Skeletal muscle cell (primary cell): ENCODE measurements around the gene KLRG1.

Experiments
- DNase-seq: peaks from one replicate; pipeline ENCODE4 v3.0.0-alpha.2; 2010; ENCODE audit warnings: low read depth
- H3K4me3 ChIP-seq: 2 replicates; pipeline ENCODE4 v1.5.1; 2011; ENCODE audit warnings: low read depth, mild to moderate bottlenecking, control low read depth, low read length, moderate library complexity

The KLRG1 gene

DNA sequence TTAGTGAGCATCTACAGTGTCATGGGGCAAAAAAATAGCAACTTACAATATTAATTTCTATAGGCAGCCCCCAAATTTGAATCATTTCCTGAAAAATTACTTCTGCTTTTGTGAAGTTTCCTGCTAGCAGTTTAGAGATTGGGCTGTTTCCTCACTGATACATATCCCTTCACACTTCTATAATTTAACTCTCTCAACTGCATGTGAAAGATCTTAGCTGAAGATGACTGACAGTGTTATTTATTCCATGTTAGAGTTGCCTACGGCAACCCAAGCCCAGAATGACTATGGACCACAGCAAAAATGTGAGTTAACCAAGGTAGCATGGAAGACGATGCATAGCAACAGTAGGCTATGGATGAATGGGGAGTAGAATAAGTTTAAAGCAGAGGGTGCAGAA, at the start of gene KLRG1:
KLRG1 (plus strand) TSS at position 134 of the 400 bp plus-strand sequence; CDS start at position 224, 90 bp downstream.
- H3K4me3 ChIP-seq: no peak within 1 kb of the TSS
- no peak for DNase-seq

DNA sequence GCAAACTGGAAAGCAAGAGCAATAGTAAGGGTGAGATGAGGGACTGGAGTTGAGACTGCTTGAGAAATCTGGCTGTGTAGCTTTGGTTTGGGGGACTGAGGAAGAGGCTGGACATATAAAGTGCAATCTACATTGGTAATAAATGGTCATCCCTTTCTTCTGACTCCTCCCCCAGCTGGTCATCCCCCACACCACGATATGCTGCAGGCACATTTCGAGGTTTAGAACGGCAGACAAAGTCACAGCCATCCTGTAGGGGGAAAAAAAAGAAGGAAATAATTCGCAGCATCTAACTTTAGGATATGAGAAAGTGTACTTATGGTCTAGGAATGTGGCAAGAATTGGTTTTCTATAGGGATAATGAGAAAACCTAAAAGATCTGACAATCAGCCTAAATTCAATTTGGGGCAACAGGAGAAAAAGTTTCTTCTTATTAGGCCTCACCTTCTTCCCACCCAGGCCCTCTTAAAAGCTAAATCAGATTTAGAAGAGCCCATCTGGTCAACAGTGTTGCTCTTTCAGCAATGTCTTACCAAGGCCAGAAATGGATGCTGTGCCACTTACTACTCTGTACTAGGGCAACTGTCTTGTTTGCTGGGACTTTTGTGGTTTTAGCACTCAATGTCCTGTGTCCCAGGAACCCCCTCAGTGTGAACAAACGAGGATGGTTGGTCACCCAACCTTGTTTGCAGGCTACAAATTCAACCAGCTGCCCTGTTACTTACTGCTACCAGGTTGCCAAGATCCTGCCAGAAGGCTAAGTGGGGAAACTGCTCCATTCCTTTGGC, 47.5 kb upstream of the KLRG1 start:
- no peak for DNase-seq
- no peak overlapping the region for H3K4me3 ChIP-seq

DNA sequence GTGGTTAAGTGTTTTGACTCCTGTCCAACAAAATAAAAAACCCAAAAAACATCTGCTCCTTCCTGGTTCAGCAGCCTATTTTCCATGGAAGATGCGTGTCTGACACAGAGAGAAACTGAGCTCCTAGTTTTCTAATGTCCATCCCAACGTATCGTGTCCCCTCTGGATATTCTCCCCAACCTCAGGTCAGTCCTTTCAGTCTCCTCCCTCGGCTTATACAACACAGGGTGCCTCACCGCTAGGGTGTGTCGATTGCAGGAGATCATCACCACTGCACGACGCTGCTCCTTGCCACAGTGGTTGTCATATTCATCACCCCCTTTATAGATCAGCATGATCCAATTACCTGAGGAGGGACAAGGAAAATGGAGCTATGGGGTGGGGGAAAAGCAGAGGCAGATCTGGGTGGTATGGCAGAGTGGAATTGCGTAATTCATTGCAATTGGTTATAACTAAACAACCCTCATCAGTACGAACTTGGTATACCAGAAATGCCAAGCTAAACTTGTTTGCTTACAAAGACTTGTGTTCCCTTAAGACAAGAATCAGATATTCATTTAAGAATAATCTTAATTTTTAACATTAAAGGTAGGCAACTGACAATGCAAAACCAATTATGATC, 45.7 kb upstream of the KLRG1 start:
- DNase-seq: no peak
- H3K4me3 ChIP-seq: no peak overlapping the region

DNA sequence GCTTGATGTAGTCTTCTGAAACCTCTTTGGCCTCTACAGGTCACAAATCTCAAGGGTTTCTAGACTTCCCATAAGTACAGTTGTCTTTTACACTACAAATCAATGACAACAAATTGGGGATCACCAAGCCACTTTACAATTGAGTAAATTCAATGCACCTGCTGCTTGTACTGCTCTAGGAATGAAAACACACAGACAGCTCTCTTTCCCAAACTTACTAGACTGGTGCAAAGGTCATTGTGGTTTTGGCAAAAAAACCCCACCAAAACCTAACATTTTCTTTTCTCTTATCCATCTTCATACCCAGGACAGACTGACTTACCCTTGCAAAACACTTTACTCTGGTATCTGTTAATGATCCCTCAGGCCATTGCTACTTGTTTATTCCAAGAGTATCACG, 42.6 kb upstream of the KLRG1 start:
- H3K4me3 ChIP-seq: no peak overlapping the region
- DNase-seq: no peak

DNA sequence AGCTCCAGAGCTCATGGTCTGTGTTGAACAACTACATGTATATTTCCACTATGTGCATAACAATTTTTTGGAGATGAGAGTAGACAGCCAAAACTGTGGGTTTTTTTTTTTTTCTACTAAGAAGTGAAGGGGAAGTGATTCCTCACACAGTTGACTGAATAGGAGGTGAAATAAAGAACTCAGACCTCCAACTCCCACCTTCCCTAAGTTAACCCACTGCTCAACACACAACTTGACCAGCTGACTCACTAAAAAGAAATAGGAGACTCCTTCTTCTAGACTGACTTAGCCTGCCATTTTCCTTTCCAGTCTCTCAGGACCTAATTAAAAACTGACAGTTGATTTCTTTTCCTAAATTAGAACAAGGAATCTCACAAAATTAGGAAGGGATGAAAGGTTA, 41.6 kb upstream of the KLRG1 start:
- H3K4me3 ChIP-seq: no peak overlapping the region

DNA sequence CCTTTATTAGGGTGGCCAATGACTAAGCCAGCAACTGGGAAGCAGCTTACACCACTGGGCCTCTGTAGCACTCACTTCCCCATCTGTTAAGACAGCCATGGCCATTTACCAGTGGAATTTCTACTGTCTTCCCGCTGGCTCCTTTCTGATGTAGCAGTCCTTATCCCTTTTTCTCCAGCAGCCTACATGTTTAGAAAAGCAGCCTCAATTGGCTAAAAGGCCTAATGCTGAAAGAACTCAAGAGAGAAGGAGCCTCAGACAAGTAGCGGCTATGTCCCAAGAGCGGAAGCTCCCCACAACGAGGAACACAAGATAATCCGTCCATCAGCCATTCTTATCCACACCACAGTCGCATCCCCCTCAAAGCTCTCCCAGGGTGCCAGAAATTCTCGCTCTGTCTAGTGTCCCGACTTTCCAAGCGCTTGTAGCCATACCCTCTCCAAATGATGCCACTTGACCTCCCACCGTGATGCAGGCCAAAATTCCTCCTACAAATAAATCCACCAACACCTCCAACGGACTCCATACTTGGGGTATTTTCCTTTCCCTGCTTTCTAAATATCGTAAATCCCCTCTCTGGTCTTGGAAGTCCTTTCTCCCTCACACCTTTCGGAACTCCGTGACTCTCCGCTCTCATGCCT, 40.5 kb upstream of the KLRG1 start:
- DNase-seq: no peak
- peak overlapping the region; percentile 82 for H3K4me3 ChIP-seq

More for the DNA sequence above, 41.6 kb upstream of the KLRG1 start:
- DNase-seq: no peak

DNA sequence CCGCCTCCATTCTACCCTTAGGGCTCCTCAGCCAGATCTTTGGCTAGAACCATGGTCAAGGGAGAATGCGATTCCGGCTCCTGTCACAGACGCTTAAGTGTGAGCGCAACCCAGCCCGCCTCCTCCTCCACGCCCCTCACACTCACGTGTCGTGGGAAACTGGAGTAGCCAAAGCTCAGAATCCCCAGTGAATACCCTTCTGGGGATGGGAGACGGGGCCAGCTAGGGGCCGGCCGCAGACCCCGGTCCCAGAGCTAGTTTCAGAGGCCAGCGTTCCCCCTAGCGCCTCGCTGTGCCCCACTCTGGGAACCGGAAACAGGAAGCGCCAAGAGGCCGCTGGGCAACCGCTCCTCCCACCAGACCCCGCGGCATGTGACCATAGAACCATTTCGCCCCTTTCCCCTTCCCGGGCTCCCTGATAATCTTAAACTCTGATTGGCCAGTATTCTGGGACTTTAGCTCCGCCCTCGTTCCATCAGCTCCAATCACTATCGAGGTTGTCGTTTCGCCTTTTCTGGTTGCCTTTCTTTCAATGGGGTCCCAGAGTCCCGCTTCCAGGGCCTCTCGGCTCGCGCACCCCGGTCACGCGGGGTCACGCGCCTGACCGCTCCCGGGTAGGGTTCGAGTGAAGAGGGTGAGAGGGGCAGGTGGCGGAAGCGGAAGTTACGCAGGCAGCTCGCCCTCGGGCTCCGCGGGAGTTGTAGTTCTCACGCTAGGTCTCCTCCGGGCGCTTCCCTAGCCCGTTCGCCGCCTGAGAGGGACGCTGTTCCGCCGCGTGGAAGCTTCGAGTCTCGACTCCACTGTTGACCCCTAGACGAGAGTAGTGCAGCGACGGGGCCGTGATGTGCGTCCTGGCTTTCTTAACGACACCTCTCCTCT, 39.8 kb upstream of the KLRG1 start, which contains the start of gene M6PR:
M6PR (minus strand) TSS at position 304 of the 879 bp plus-strand sequence. CDS start 3,241 bp downstream, outside the sequence.
- peak; percentile 76 for DNase-seq
- H3K4me3 ChIP-seq: peak within 1 kb of the TSS; percentile 82

DNA sequence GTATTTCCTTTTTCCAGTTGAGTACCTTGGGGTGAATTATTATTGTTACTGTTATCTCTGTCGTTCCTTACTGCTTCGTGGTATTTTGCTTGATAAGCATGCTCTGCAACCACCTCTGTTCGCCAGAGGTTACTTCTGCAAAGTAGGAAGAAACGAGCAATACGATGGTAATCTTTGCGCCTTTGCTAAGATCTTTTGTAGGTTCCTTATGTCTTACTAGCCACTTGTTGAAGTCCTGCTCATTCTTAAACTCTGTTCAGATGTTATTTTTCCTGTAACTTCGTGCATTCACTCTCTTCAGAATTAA, 39.2 kb upstream of the KLRG1 start:
- no peak for DNase-seq
- peak overlapping the region; percentile 82 for H3K4me3 ChIP-seq

DNA sequence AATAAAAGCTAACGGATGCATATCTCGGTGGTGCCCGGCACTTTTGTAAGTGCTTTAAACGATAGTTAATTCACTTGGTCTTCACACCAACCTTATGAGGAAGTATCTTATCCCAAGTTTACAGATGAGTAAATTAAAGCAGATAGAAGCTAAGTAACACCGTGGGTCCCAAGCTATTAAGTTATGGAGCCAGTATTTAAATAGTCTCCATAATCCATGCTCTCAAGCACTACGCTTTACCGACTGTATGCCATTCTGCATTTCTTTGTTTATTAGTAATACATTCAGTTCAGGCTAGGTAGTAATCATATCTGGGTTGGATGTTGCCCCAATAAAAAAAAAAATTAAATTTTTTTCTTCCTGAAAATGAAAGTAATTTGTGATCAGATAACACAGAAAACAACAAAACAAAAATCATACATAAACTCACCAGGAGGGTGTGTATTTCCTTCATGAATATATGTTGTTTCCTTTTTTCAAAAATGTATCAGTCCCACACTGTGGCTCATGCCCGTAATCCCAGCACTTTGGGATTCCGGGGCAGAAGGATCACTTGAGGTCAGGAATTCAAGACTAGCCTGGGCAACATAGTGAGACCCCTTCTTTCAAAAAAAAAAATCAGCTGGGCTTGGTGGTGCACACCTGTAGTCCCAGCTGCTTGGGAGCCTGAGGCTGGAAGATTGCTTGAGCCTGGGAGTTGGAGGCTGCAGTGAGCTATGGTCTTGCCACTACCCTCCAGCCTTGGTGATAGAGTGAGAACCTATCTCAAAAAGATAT, 38.5 kb upstream of the KLRG1 start:
- no peak for DNase-seq
- peak overlapping the region; percentile 82 for H3K4me3 ChIP-seq

DNA sequence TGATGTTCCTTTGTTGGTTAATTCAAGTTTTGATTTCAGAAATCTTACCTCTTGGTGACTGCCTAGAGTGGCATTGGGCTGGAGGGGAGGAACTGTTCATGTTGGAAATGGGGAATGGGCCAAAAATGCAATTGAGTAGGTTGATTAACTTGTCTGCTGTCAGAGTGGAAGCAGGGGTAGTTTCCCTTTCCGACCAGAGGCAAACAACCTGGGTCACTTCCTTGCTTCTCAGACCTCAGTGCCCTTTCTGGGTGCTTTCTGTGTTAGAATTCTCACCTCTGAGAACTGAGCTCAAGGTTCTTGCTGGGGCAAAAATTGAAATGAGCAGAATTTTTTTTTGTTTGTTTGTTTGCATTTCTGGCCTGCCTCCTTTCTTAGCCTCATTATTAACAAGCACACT, 37.6 kb upstream of the KLRG1 start:
- H3K4me3 ChIP-seq: no peak overlapping the region
- no peak for DNase-seq

DNA sequence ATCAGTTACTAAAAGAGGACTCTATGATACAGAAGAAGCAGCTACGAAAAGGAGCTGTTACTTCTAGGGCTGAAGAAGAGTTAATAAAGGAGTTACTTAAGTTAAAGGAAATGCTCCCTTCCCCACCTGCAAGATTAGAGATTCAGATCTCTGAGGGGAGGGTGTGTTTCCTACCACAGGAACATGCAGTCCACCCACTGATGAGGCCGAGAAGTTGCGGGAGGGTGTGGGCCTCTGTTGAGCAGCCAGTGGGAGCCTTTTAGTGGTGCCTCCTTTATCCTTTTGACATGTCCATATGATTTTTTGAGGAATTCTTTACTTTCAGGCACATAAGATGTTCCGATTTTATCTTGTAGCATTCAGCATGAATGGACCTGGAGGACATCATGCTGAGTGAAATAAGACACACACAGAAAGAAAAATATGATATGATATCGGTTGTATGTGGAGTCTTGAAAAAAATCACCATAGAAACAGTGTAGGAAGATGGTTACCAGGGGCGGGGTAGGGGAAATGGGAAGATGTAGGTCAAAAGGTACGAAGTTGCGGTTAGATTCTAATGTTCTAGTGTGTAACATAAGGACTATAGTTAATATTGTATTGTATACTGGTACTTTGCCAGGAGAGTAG, 35.5 kb upstream of the KLRG1 start:
- DNase-seq: no peak
- H3K4me3 ChIP-seq: no peak overlapping the region

DNA sequence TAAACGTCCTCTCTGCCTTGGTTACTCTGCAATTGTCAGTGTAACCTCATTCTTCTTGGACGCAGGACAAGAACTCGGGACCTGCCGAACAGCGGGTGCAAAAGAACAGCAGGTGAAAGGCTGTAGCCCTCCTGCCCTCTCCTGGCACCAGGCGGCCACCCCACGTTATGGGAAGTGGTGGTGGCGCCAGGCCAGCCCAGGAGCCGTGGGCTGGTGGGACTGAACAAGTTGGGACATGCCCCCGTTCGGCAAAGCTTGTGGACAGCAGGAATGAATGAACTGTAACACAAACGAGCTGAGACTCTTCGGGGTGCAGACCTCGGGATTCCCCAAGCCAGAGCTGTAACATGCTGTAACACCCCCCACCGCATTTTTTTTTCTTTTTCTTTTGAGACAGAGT, 33.3 kb upstream of the KLRG1 start:
- DNase-seq: no peak
- H3K4me3 ChIP-seq: no peak overlapping the region

DNA sequence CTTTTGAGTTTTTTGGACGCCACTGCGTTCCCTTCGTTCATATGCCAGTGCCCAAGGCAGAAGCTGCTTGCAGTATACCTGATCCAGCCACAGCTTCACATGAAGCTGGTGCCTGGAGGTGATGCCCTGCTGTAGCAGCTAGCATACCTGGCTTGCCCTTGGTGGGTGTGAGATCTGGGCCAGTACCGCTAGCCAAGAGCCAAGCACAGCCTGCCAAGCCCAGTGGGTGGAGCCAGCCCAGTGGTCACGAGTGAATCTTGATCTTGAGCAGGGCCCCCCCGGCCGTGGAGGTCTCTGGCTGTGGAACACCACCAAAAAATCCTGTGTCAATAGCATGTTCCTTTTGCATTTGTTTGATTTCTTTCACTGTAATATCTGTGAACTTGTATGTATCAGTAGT, 32.6 kb upstream of the KLRG1 start:
- H3K4me3 ChIP-seq: no peak overlapping the region
- no peak for DNase-seq

DNA sequence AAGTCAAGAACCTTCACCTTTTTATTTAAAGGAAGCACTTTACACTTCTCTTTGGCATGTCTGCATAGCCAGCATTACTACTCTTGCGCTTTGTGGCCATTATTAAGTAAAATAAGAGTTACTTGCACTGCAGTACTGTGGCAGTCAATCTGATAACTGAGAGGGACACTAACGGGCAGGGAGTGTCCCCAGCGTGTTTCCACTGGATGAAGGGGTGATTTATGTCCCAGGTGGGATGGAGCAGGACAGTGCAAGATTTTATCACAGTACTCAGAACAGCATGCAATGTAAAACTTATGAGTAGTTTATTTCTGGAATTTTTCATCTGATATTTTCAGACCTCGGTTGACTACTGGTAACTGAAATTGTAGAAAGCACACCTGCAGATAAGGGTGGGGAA, 31.8 kb upstream of the KLRG1 start:
- DNase-seq: no peak
- no peak overlapping the region for H3K4me3 ChIP-seq

DNA sequence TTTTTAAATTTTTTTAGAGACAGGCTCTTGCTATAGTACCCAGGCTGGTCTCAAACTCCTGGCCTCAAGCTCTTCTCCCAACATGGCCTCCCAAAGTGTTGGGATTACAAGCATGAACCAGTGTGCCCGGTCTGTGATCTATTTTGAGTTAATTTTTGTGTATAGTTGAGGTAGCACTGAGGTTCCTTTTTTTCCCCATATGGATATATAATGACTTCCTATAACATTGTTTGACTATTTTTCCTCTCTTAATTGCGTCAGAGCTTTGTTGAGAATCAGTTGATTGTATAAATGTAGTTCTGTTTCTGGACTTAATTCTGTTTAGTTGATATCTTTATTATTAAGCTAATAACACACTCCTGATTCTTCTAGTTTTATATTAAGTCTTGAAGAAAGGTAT, 31.3 kb upstream of the KLRG1 start:
- no peak overlapping the region for H3K4me3 ChIP-seq
- no peak for DNase-seq

DNA sequence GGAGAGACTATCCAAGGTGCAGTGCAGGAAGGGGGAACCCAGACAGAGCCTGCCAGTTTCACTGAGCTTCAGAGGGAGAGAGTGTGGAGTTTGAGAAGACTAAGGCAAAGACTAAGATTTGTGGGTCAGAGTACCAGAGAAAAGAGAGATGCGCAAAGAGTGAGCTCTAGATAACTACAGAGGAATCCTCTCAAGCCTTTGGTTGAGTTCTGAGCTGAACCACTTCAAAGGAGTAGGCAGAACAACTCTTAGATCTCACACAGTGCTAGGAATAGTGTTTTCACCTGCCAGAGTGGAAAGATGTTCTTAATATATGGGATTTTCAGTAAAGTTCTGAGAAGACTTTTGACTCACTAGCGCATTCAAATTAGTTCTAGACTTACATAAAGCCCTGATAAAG, 29.2 kb upstream of the KLRG1 start:
- H3K4me3 ChIP-seq: no peak overlapping the region
- no peak for DNase-seq

DNA sequence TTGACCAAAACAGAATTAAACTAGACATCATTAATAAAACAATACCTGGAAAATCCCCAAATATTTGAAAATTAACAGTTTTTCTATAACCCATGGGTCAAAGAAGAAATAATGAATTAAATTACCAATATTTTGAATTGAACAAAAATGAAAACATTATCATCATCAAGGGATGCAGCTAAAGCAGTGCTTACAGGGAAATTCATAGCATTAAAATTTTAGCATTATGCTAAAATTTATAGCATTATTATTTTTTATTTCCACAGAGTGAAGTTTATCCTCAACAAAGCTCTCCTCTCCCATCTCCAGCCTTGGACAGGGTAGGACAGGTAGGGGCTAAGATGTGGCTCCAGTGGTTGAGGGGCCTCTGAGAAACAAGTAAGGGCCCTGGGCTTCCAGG, 20.6 kb upstream of the KLRG1 start:
- no peak for DNase-seq
- no peak overlapping the region for H3K4me3 ChIP-seq

DNA sequence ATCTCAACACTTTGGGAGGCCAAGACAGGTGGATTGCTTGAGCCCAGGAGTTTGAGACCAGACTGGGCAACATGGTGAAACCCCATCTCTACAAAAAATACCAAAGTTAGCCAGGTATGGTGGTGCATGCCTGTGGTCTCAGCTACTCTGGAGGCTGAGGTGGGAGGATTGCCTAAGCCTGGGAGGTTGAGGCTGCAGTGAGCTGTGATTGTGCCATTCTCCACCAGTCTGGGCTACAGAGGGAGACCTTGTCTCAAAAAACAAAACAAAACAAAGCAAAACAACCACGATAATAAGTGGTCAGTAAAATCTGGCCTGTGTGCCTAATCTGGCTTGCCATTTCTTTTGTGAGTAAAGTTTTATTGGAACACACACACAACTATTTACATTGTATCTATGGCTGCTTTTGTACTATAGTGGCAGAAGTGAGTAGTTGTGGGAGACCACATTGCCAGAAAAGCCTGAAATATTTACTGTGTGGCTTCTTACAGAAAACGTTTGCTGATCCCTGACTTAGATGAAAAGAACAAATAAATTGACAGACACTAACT, 19.4 kb upstream of the KLRG1 start:
- no peak for DNase-seq
- no peak overlapping the region for H3K4me3 ChIP-seq
